Nephron progenitor cell (in vitro differentiated cells): Measurements from ENCODE around the gene SLC9C1.

ENCODE experiments used
- DNase-seq: peaks from one replicate; pipeline ENCODE4 v3.0.0; 2021
- H3K27ac Mint-ChIP-seq: 2 replicates; pipeline ENCODE4 v1.8.0; 2021; ENCODE audit warnings: mild to moderate bottlenecking, moderate library complexity, mixed read lengths
- H3K27me3 Mint-ChIP-seq: 2 replicates; pipeline ENCODE4 v1.8.0; 2021; ENCODE audit warnings: mild to moderate bottlenecking, low read depth, mixed read lengths; ENCODE audit not compliant: poor library complexity
- H3K36me3 Mint-ChIP-seq: 2 replicates; pipeline ENCODE4 v1.8.0; 2021; ENCODE audit warnings: low read depth, mixed read lengths
- H3K4me1 Mint-ChIP-seq: 2 replicates; pipeline ENCODE4 v1.8.0; 2021; ENCODE audit warnings: mixed read lengths
- H3K4me3 Mint-ChIP-seq: 2 replicates; pipeline ENCODE4 v1.8.0; 2021; ENCODE audit warnings: mild to moderate bottlenecking, moderate library complexity, mixed read lengths
- H3K9me3 Mint-ChIP-seq: 2 replicates; pipeline ENCODE4 v1.8.0; 2021; ENCODE audit warnings: mild to moderate bottlenecking, moderate library complexity, mixed read lengths
- TF ChIP-seq, protein P1 (sequence below): fragments of 200-600 bp; sonication (generic); IDR thresholded peaks from 2 replicates; pipeline ENCODE4 v1.5.0; 2021; ENCODE audit warnings: antibody characterized with exemption

SLC9C1 gene

DNA sequence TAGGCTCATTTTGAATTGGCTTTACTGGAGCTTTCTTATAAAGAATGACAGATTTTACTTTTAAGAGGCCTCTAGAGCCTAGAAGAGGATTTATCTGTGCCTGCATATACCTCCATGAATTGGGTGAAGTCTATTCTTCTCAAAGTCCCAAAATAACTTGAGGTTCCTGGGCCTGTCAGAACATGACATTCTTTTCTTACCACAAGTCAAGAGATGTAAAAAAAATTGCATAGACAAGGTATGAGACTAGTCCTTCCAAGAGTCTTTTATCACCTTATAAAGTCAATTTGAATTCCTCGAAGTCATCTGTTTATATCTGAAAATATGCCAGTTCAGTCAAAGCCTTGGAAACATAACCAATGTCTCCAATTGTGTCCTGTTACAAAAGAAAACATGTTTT, 21.8 kb upstream of the SLC9C1 start:
- peaks cover 27% of the 10 kb centered on the region for H3K36me3 Mint-ChIP-seq
- no peak overlapping the region for H3K27ac Mint-ChIP-seq
- no peaks in the 10 kb centered on the region for H3K27me3 Mint-ChIP-seq
- TF ChIP-seq, protein P1, sequence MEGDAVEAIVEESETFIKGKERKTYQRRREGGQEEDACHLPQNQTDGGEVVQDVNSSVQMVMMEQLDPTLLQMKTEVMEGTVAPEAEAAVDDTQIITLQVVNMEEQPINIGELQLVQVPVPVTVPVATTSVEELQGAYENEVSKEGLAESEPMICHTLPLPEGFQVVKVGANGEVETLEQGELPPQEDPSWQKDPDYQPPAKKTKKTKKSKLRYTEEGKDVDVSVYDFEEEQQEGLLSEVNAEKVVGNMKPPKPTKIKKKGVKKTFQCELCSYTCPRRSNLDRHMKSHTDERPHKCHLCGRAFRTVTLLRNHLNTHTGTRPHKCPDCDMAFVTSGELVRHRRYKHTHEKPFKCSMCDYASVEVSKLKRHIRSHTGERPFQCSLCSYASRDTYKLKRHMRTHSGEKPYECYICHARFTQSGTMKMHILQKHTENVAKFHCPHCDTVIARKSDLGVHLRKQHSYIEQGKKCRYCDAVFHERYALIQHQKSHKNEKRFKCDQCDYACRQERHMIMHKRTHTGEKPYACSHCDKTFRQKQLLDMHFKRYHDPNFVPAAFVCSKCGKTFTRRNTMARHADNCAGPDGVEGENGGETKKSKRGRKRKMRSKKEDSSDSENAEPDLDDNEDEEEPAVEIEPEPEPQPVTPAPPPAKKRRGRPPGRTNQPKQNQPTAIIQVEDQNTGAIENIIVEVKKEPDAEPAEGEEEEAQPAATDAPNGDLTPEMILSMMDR = no peak
- no peak for DNase-seq
- H3K4me3 Mint-ChIP-seq = no peak overlapping the region
- peaks cover 18% of the 10 kb centered on the region for H3K4me1 Mint-ChIP-seq
- H3K9me3 Mint-ChIP-seq = peaks cover 44% of the 10 kb centered on the region

DNA sequence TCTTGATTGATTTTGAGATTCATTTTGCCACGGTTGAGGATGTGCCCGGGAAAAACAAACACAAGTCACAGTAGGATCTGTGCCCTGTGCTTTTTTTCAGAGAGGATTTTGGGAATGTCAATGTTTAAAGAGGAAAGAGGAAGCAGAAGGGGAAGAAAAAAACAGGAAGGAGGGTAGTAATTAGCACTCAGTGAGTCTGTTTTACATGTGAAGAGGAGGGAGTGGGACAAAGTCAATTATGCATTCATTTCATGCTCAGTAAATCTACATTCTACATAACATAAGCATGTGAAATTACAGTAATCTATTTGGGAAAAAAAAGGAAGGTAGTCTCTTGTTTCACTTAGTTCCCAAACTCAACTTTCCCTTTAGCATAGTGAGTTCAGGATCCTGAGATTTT, 20.6 kb upstream of the SLC9C1 start:
- TF ChIP-seq, protein P1 = no peak
- H3K9me3 Mint-ChIP-seq = peaks cover 44% of the 10 kb centered on the region
- DNase-seq = no peak
- peaks cover 9% of the 10 kb centered on the region for H3K4me1 Mint-ChIP-seq
- no peaks in the 10 kb centered on the region for H3K27me3 Mint-ChIP-seq
- H3K36me3 Mint-ChIP-seq = peaks cover 27% of the 10 kb centered on the region
- H3K4me3 Mint-ChIP-seq = no peak overlapping the region
- H3K27ac Mint-ChIP-seq = no peak overlapping the region

DNA sequence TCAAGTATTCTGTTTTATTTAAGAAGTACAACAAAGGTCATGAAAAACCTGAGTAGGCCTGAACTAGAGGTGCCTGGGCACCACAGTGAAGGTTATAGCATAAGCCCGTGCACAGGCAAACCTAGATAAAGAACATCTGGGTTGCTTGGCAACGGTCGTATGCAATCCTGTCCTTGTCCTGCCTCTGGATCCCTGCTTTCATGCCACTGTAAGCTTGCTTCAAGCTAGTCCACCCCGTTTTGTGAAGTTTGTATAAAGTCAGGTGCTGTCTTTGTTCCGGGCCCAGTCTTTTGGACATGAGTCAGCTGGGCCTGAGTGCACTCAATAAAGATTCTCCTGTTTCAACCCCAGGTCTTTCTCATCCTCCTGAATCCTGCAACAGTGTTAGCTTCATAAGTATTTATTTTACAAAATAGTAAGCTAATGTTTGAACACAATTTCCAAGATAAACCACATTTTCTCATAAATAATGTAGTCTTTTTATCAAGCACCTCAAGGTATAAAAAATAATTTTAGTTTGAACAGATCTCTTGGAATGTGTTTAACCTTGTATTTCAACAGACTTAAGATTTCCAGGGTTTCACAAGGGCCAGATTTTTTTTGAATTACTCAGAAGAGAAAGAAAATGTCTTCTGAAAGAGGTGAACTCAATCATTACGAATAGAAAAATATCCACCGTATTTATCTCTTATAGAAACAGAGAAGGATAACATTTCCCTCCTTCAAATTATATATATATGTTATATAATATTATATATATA, 14.3 kb upstream of the SLC9C1 start:
- H3K4me3 Mint-ChIP-seq = no peak overlapping the region
- peak; percentile 21 for DNase-seq
- no peaks in the 10 kb centered on the region for H3K36me3 Mint-ChIP-seq
- TF ChIP-seq, protein P1 = no peak
- no peaks in the 10 kb centered on the region for H3K27me3 Mint-ChIP-seq
- peak overlapping the region; percentile 44 for H3K27ac Mint-ChIP-seq
- no peaks in the 10 kb centered on the region for H3K9me3 Mint-ChIP-seq
- peaks cover 8% of the 10 kb centered on the region for H3K4me1 Mint-ChIP-seq

DNA sequence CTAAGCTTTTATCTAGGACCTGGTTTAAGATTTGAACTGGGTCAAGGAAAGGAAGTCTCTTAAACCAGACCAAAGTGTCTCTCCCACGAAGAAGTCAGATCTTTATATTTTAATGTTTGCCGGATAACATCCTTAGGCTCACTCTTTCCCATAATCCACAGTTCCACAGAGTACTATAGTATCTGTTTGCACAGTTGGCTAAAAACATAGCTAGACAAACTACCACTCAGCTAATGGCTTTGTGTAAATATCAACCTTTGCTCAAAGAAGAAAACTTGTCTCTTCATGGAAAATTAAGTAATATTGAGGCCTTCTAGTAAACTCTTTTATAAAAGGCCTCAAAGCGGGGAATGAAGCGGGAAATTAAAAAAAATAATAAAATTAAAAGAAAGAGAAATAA, 13.5 kb upstream of the SLC9C1 start:
- TF ChIP-seq, protein P1 = no peak
- Mint-ChIP-seq H3K4me1 (peaks cover 8% of the 10 kb centered on the region), H3K36me3 (no peaks in the 10 kb centered on the region), H3K9me3 (no peaks in the 10 kb centered on the region), H3K27me3 (no peaks in the 10 kb centered on the region), H3K4me3 (no peak overlapping the region), H3K27ac (no peak overlapping the region)
- DNase-seq = no peak

DNA sequence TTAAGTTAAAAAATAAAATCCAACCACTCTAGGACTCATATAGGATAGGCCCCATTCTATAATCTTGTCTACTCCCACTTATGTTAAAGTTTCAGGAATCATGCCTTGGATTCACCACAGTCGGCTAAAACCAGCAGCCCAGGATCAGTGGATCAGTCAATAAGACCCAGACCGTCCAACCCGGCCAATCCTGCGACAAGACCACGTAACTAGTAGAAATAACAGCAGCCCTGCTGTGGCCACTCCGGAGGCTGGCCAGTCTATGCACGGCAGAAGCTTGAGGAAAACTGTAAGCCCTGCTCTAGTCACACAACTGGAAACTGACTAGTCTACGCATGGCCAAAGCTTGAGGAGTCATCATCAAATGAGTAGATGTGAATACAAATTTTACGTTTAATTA, 12.8 kb upstream of the SLC9C1 start:
- H3K27ac Mint-ChIP-seq = no peak overlapping the region
- peaks cover 8% of the 10 kb centered on the region for H3K4me1 Mint-ChIP-seq
- H3K36me3 Mint-ChIP-seq = no peaks in the 10 kb centered on the region
- TF ChIP-seq, protein P1 = no peak
- DNase-seq = no peak
- H3K4me3 Mint-ChIP-seq = no peak overlapping the region
- H3K27me3 Mint-ChIP-seq = no peaks in the 10 kb centered on the region
- no peaks in the 10 kb centered on the region for H3K9me3 Mint-ChIP-seq

DNA sequence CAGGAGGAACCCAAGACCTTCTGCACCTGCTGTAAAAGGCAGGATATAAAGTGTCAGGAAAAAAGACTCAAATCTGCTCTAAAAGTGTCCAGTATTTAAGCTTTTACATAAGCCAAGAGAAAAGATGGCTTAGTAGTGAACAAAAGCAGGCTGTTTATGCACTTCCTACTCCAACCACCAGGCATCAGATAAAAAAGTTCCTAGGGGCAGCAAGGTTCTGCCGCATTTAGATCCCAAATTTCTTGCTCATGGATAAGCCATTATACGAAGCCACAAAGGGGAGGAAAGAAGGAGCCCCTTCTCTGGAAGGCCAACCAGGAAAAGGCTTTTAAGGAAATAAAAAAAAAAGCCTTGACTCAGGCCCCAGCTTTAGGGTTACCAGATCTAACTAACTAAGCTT, 10.6 kb upstream of the SLC9C1 start:
- Mint-ChIP-seq H3K4me1 (peaks cover 8% of the 10 kb centered on the region), H3K27ac (no peak overlapping the region), H3K36me3 (no peaks in the 10 kb centered on the region), H3K4me3 (no peak overlapping the region), H3K9me3 (peaks cover 4% of the 10 kb centered on the region), H3K27me3 (no peaks in the 10 kb centered on the region)
- DNase-seq = no peak
- TF ChIP-seq, protein P1 = no peak
